Left ventricle myocardium inferior (tissue), 1 donor: Measurements from ENCODE around the gene PELI1. TPM values are rescaled to one million over a fixed set of nuclear protein-coding genes. Genes with fewer than 3 reads are reported as not detected.
A peak's percentile ranks its signal among the peaks of the same experiment; 100 is the strongest.

Experiments used
- DNase-seq: peaks from one replicate; pipeline ENCODE4 v3.0.0-alpha.2; 2020
- H3K27ac ChIP-seq: fragments of 200-600 bp; replicated peaks from 2 replicates; pipeline ENCODE4 v1.8.0; 2021
- H3K27me3 ChIP-seq: fragments of 200-600 bp; 2 replicates; pipeline ENCODE4 v1.8.0; 2021; ENCODE audit warnings: low read depth
- H3K36me3 ChIP-seq: fragments of 200-600 bp; 2 replicates; pipeline ENCODE4 v1.8.0; 2021
- H3K4me1 ChIP-seq: fragments of 200-600 bp; 2 replicates; pipeline ENCODE4 v1.8.0; 2021
- H3K4me3 ChIP-seq: fragments of 200-600 bp; 2 replicates; pipeline ENCODE4 v1.8.0; 2021; ENCODE audit warnings: mild to moderate bottlenecking, moderate library complexity
- H3K9me3 ChIP-seq: fragments of 200-600 bp; replicated peaks from 2 replicates; pipeline ENCODE4 v1.8.0; 2021
- intact Hi-C: fragments of 100-400 bp; cut with micrococcal nuclease; formaldehyde crosslinking; loops from one replicate; pipeline ENCODE4 v1.11.0; 2022
- total RNA-seq: library from RNA; stranded (reverse); fragmentation: NEBNext Ultra II Directional; extraction: Animal tissue kit (Norgen Biotek cat#: 25700); gene quantifications from one replicate; pipeline ENCODE4 v1.2.1, GENCODE V29; 2021
- TF ChIP-seq, protein P1 (sequence below): fragments of 200-600 bp; IDR thresholded peaks from 2 replicates; pipeline ENCODE4 v1.8.0; 2021; ENCODE audit warnings: antibody characterized with exemption, mild to moderate bottlenecking, borderline replicate concordance
- donor health status: DM: no; HTN: yes; CAD: no; lungs with severe emphysema.

Gene PELI1
- total RNA-seq, 1 donor from 2014 or later = 6.6 TPM

GRCh38 chr2:64120928-64121327 is 23.3 kb downstream of the PELI1 start:
- peaks cover 47% of the 10 kb centered on the region for H3K4me1 ChIP-seq
- no peak overlapping the region for H3K27ac ChIP-seq
- H3K9me3 ChIP-seq = peaks cover 7% of the 10 kb centered on the region
- H3K36me3 ChIP-seq = no peaks in the 10 kb centered on the region
- no peak for DNase-seq
- intact Hi-C loops = no loop called here
- H3K4me3 ChIP-seq = no peak overlapping the region
- H3K27me3 ChIP-seq = no peaks in the 10 kb centered on the region
- TF ChIP-seq, protein P1, sequence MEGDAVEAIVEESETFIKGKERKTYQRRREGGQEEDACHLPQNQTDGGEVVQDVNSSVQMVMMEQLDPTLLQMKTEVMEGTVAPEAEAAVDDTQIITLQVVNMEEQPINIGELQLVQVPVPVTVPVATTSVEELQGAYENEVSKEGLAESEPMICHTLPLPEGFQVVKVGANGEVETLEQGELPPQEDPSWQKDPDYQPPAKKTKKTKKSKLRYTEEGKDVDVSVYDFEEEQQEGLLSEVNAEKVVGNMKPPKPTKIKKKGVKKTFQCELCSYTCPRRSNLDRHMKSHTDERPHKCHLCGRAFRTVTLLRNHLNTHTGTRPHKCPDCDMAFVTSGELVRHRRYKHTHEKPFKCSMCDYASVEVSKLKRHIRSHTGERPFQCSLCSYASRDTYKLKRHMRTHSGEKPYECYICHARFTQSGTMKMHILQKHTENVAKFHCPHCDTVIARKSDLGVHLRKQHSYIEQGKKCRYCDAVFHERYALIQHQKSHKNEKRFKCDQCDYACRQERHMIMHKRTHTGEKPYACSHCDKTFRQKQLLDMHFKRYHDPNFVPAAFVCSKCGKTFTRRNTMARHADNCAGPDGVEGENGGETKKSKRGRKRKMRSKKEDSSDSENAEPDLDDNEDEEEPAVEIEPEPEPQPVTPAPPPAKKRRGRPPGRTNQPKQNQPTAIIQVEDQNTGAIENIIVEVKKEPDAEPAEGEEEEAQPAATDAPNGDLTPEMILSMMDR = no peak

- TF ChIP-seq, protein P1 = no peak
- Histone ChIP-seq H3K27me3 (no peaks in the 10 kb centered on the region), H3K4me1 (peaks cover 57% of the 10 kb centered on the region), H3K4me3 (no peak overlapping the region), H3K36me3 (no peaks in the 10 kb centered on the region), H3K9me3 (peaks cover 7% of the 10 kb centered on the region), H3K27ac (no peak overlapping the region)
- intact Hi-C loops = no loop called here
- DNase-seq = no peak
Observed at GRCh38 chr2:64120008-64120407, 24.2 kb downstream of the PELI1 start.

DNA sequence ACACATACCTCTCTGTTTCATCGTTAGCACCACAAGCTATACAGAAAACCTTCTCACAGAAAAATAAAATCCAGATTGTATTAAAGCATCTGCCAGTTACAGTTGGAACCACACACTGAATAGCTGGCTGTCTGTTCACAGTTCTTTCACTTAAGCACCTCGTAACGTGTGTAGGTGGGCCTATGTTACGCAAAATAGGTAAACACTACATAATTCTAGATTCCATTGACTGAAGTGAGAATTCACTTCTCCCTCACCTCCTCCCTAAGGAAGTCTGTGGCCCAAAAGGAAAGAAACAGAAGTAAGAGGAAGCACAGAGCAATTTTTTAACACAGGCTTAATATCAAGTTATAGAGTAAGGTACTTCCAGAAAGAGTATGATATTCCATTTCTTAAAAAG is 24.9 kb downstream of the PELI1 start:
- H3K4me3 ChIP-seq = no peak overlapping the region
- no peaks in the 10 kb centered on the region for H3K36me3 ChIP-seq
- no peak for DNase-seq
- H3K27me3 ChIP-seq = no peaks in the 10 kb centered on the region
- TF ChIP-seq, protein P1 = no peak
- H3K9me3 ChIP-seq = peaks cover 7% of the 10 kb centered on the region
- H3K4me1 ChIP-seq = peaks cover 63% of the 10 kb centered on the region
- no peak overlapping the region for H3K27ac ChIP-seq
- intact Hi-C loops = no loop called here

- Histone ChIP-seq H3K4me3 (no peak overlapping the region), H3K27ac (peak overlapping the region; percentile 27), H3K36me3 (no peaks in the 10 kb centered on the region), H3K4me1 (peaks cover 80% of the 10 kb centered on the region), H3K27me3 (no peaks in the 10 kb centered on the region), H3K9me3 (no peaks in the 10 kb centered on the region)
- no peak for DNase-seq
- TF ChIP-seq, protein P1 = no peak
- intact Hi-C loops = no loop called here
Observed at GRCh38 chr2:64115808-64116598, 28.2 kb downstream of the PELI1 start.

DNA sequence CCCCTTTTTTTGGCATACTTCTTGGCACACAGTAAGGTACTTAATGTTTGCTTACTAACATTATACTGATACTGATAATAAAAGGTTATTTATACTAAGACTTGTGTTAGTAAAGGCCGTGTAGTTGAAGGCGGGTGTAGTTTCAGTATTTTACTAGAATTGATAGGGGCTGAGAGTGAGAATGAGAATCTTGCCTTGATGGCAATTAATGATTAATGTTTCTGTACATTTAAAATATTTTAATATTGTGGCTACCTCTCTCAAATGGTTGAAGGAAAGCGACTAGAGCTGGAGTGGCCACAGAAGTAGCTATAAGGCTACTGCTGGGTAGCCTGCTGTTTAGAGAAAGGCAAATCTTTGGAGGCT is 29.3 kb downstream of the PELI1 start:
- peak overlapping the region; percentile 27 for H3K27ac ChIP-seq
- H3K4me3 ChIP-seq = no peak overlapping the region
- DNase-seq = no peak
- H3K4me1 ChIP-seq = peaks cover 69% of the 10 kb centered on the region
- H3K36me3 ChIP-seq = no peaks in the 10 kb centered on the region
- no peaks in the 10 kb centered on the region for H3K9me3 ChIP-seq
- TF ChIP-seq, protein P1 = no peak
- no peaks in the 10 kb centered on the region for H3K27me3 ChIP-seq
- intact Hi-C loops = no loop called here
